ENCODE data around the gene WASL. TPM values are rescaled to one million over a fixed set of nuclear protein-coding genes. Genes with fewer than 3 reads are reported as not detected.

Gene WASL
- total RNA-seq, 2 donors from 2014 or later: 35.1 to 36.7 TPM

- Mint-ChIP-seq H3K27me3 (ENCODE audit: insufficient read depth) (peaks cover 2% of the 10 kb centered on the region), H3K27ac (no peak overlapping the region), H3K9me3 (no peaks in the 10 kb centered on the region), H3K4me1 (peaks cover 17% of the 10 kb centered on the region), H3K36me3 (ENCODE audit: low read depth) (no peaks in the 10 kb centered on the region), H3K4me3 (no peak overlapping the region)
- no peaks in the 10 kb centered on the region for H3K9me3 ChIP-seq (ENCODE audit: control insufficient read depth, low read length)
- no peak overlapping the region for H3K4me3 ChIP-seq (ENCODE audit: low read length)
- no peaks in the 10 kb centered on the region for H3K36me3 ChIP-seq (ENCODE audit: control insufficient read depth, insufficient read depth, low read length)
- 90 to 93% methylated on average over 5 of the region's 6 CpGs for WGBS, 2 experiments (ENCODE audit: insufficient coverage in 1 of 2, insufficient read length in 1 of 2)
- no peaks in the 10 kb centered on the region for H3K27me3 ChIP-seq (ENCODE audit: control insufficient read depth, insufficient read depth, low read length, poor library complexity, severe bottlenecking)
- DNase-seq: no peak
- no peak overlapping the region for H3K27ac ChIP-seq (ENCODE audit: low read depth, low read length)
- H3K9ac ChIP-seq (ENCODE audit: extremely low read depth, low read length, poor library complexity, severe bottlenecking): no peak overlapping the region
- TF ChIP-seq, protein P1, sequence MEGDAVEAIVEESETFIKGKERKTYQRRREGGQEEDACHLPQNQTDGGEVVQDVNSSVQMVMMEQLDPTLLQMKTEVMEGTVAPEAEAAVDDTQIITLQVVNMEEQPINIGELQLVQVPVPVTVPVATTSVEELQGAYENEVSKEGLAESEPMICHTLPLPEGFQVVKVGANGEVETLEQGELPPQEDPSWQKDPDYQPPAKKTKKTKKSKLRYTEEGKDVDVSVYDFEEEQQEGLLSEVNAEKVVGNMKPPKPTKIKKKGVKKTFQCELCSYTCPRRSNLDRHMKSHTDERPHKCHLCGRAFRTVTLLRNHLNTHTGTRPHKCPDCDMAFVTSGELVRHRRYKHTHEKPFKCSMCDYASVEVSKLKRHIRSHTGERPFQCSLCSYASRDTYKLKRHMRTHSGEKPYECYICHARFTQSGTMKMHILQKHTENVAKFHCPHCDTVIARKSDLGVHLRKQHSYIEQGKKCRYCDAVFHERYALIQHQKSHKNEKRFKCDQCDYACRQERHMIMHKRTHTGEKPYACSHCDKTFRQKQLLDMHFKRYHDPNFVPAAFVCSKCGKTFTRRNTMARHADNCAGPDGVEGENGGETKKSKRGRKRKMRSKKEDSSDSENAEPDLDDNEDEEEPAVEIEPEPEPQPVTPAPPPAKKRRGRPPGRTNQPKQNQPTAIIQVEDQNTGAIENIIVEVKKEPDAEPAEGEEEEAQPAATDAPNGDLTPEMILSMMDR (conservative IDR thresholded peaks at IDR 0.05): no peak
- peaks cover 7% of the 10 kb centered on the region for H3K4me1 ChIP-seq (ENCODE audit: control insufficient read depth, insufficient read depth, low read length)
These were observed 95.6 kb downstream of the WASL start for GRCh38 chr7:123653162-123653561.

GRCh38 chr7:123652406-123652805, 96.4 kb downstream of the WASL start:
- WGBS, 2 experiments (ENCODE audit: insufficient coverage in 1 of 2, insufficient read length in 1 of 2): 100% methylated on average over 1 of the region's 1 CpG; no CpG with 5 or more reads in 1 of the 2 experiments
- H3K4me1 ChIP-seq (ENCODE audit: control insufficient read depth, insufficient read depth, low read length): peaks cover 4% of the 10 kb centered on the region
- no peaks in the 10 kb centered on the region for H3K9me3 ChIP-seq (ENCODE audit: control insufficient read depth, low read length)
- no peak for DNase-seq
- no peak overlapping the region for H3K4me3 ChIP-seq (ENCODE audit: low read length)
- no peaks in the 10 kb centered on the region for H3K36me3 ChIP-seq (ENCODE audit: control insufficient read depth, insufficient read depth, low read length)
- H3K27ac ChIP-seq (ENCODE audit: low read depth, low read length): no peak overlapping the region
- no peak overlapping the region for H3K9ac ChIP-seq (ENCODE audit: extremely low read depth, low read length, poor library complexity, severe bottlenecking)
- Mint-ChIP-seq H3K4me3 (no peak overlapping the region), H3K36me3 (ENCODE audit: low read depth) (no peaks in the 10 kb centered on the region), H3K4me1 (peaks cover 14% of the 10 kb centered on the region), H3K27me3 (ENCODE audit: insufficient read depth) (peaks cover 2% of the 10 kb centered on the region), H3K9me3 (no peaks in the 10 kb centered on the region), H3K27ac (no peak overlapping the region)
- TF ChIP-seq, protein P1 (conservative IDR thresholded peaks at IDR 0.05): no peak
- H3K27me3 ChIP-seq (ENCODE audit: control insufficient read depth, insufficient read depth, low read length, poor library complexity, severe bottlenecking): no peaks in the 10 kb centered on the region

GRCh38 chr7:123650595-123650994, 98.2 kb downstream of the WASL start:
- Mint-ChIP-seq H3K4me1 (peaks cover 14% of the 10 kb centered on the region), H3K27ac (no peak overlapping the region), H3K4me3 (no peak overlapping the region), H3K36me3 (ENCODE audit: low read depth) (no peaks in the 10 kb centered on the region), H3K27me3 (ENCODE audit: insufficient read depth) (no peaks in the 10 kb centered on the region), H3K9me3 (no peaks in the 10 kb centered on the region)
- Histone ChIP-seq H3K27ac (ENCODE audit: low read depth, low read length) (no peak overlapping the region), H3K9me3 (ENCODE audit: control insufficient read depth, low read length) (no peaks in the 10 kb centered on the region), H3K27me3 (ENCODE audit: control insufficient read depth, insufficient read depth, low read length, poor library complexity, severe bottlenecking) (no peaks in the 10 kb centered on the region), H3K4me1 (ENCODE audit: control insufficient read depth, insufficient read depth, low read length) (peaks cover 4% of the 10 kb centered on the region), H3K36me3 (ENCODE audit: control insufficient read depth, insufficient read depth, low read length) (no peaks in the 10 kb centered on the region), H3K4me3 (ENCODE audit: low read length) (no peak overlapping the region), H3K9ac (ENCODE audit: extremely low read depth, low read length, poor library complexity, severe bottlenecking) (no peak overlapping the region)
- no peak for DNase-seq
- TF ChIP-seq, protein P1 (conservative IDR thresholded peaks at IDR 0.05): no peak
- WGBS, 2 experiments (ENCODE audit: insufficient coverage in 1 of 2, insufficient read length in 1 of 2): 83 to 84% methylated on average over 1 to 2 of the region's 2 CpGs
